OCI-LY3 (cell line): ENCODE measurements around the gene SLC22A5.

Source experiments
- H2AFZ ChIP-seq: fragments of 200-600, 300-600 bp; shearing (Covaris generic); 2 replicates; pipeline ENCODE4 v1.6.0; 2014; ENCODE audit warnings: antibody characterized with exemption, low read depth, low read length
- H3K27ac ChIP-seq: fragments of 200-600, 300-600 bp; sonication (generic); 2 replicates; pipeline ENCODE4 v1.5.1; 2014; ENCODE audit warnings: mild to moderate bottlenecking, low read length, moderate library complexity, mixed read lengths
- H3K27me3 ChIP-seq: fragments of 200-600, 300-600 bp; sonication (generic); 2 replicates; pipeline ENCODE4 v1.6.1; 2014; ENCODE audit warnings: low read depth, low read length, mixed read lengths
- H3K36me3 ChIP-seq: fragments of 200-600, 300-600 bp; sonication (generic); replicated peaks from 2 replicates; pipeline ENCODE3; 2014; ENCODE audit warnings: low read depth, low read length, mixed read lengths
- H3K4me1 ChIP-seq: fragments of 300-600, 200-600 bp; sonication (generic); 2 replicates; pipeline ENCODE4 v1.6.1; 2014; ENCODE audit warnings: low read length, mixed read lengths
- H3K4me2 ChIP-seq: fragments of 200-600, 300-600 bp; sonication (generic); 2 replicates; pipeline ENCODE4 v1.6.1; 2014; ENCODE audit warnings: low read length, mixed read lengths
- H3K4me3 ChIP-seq: fragments of 300-600, 200-600 bp; sonication (generic); 2 replicates; pipeline ENCODE4 v1.5.1; 2014; ENCODE audit warnings: antibody characterized with exemption, mild to moderate bottlenecking, low read length, moderate library complexity
- H3K79me2 ChIP-seq: fragments of 300-600, 200-600 bp; shearing (Covaris generic); 2 replicates; pipeline ENCODE4 v1.6.1; 2014; ENCODE audit warnings: mild to moderate bottlenecking, low read length, mixed read lengths
- H3K9ac ChIP-seq: fragments of 300-600, 200-600 bp; shearing (Covaris generic); 2 replicates; pipeline ENCODE4 v1.6.0; 2014; ENCODE audit warnings: mild to moderate bottlenecking, low read length, moderate library complexity
- H3K9me3 ChIP-seq: fragments of 200-600, 300-600 bp; shearing (Covaris generic); 2 replicates; pipeline ENCODE4 v1.6.1; 2014; ENCODE audit warnings: low read length, mixed read lengths; ENCODE audit not compliant: insufficient read depth
- H4K20me1 ChIP-seq: fragments of 200-600, 300-600 bp; sonication (generic); 2 replicates; pipeline ENCODE4 v1.6.1; 2016; ENCODE audit warnings: low read length, mixed read lengths; ENCODE audit not compliant: insufficient read depth
- CTCF ChIP-seq: fragments of 200-600, 300-600 bp; sonication (generic); IDR thresholded peaks from 2 replicates; pipeline ENCODE4 v1.5.1; 2014; ENCODE audit warnings: antibody characterized with exemption, low read length, low read depth
- EZH2phosphoT487 ChIP-seq: fragments of 200-600 bp; shearing (Covaris generic); IDR thresholded peaks from 2 replicates; pipeline ENCODE4 v1.6.1; 2018; ENCODE audit warnings: antibody characterized with exemption, mixed run types, low read depth

Gene SLC22A5

GRCh38 chr5:132427281-132428146 is 58.0 kb downstream of the SLC22A5 start:
- H3K36me3 ChIP-seq, result no peaks in the 10 kb centered on the region
- no peak overlapping the region for H3K27ac ChIP-seq
- no peak overlapping the region for H2AFZ ChIP-seq
- H3K79me2 ChIP-seq, result no peaks in the 10 kb centered on the region
- no peak for TF ChIP-seq EZH2phosphoT487
- no peaks in the 10 kb centered on the region for H4K20me1 ChIP-seq
- no peaks in the 10 kb centered on the region for H3K27me3 ChIP-seq
- peak overlapping the region; percentile 60 for H3K4me2 ChIP-seq
- H3K4me1 ChIP-seq, result peaks cover 76% of the 10 kb centered on the region
- H3K9ac ChIP-seq, result no peak overlapping the region
- no peaks in the 10 kb centered on the region for H3K9me3 ChIP-seq
- H3K4me3 ChIP-seq, result no peak overlapping the region

- no peak overlapping the region for H3K4me2 ChIP-seq
- no peaks in the 10 kb centered on the region for H3K79me2 ChIP-seq
- H3K4me3 ChIP-seq, result no peak overlapping the region
- H2AFZ ChIP-seq, result no peak overlapping the region
- TF ChIP-seq EZH2phosphoT487 (no peak), CTCF (no peak)
- H3K36me3 ChIP-seq, result no peaks in the 10 kb centered on the region
- H3K27me3 ChIP-seq, result no peaks in the 10 kb centered on the region
- no peaks in the 10 kb centered on the region for H3K9me3 ChIP-seq
- no peak overlapping the region for H3K27ac ChIP-seq
- H4K20me1 ChIP-seq, result no peaks in the 10 kb centered on the region
- H3K9ac ChIP-seq, result no peak overlapping the region
- H3K4me1 ChIP-seq, result peaks cover 70% of the 10 kb centered on the region
These were observed 58.6 kb downstream of the SLC22A5 start for GRCh38 chr5:132428147-132428482.

GRCh38 chr5:132428484-132429462 is 59.3 kb downstream of the SLC22A5 start:
- no peak overlapping the region for H3K27ac ChIP-seq

More at GRCh38 chr5:132428484-132429462, 59.3 kb downstream of the SLC22A5 start:
- no peaks in the 10 kb centered on the region for H4K20me1 ChIP-seq
- no peak overlapping the region for H3K9ac ChIP-seq
- TF ChIP-seq EZH2phosphoT487, result no peak
- no peak for TF ChIP-seq CTCF
- no peak overlapping the region for H3K4me2 ChIP-seq
- H3K36me3 ChIP-seq, result no peaks in the 10 kb centered on the region
- no peaks in the 10 kb centered on the region for H3K9me3 ChIP-seq
- peaks cover 64% of the 10 kb centered on the region for H3K4me1 ChIP-seq
- no peaks in the 10 kb centered on the region for H3K27me3 ChIP-seq
- H2AFZ ChIP-seq, result no peak overlapping the region
- no peak overlapping the region for H3K4me3 ChIP-seq
- no peaks in the 10 kb centered on the region for H3K79me2 ChIP-seq
